ENCODE results near the gene XYLT1. TPM values are rescaled to one million over a fixed set of nuclear protein-coding genes. Genes with fewer than 3 reads are reported as not detected.

Gene XYLT1
- total and polyA plus RNA-seq, 7 donors = 0.67 to 2.5 (median 1.7) TPM

DNA sequence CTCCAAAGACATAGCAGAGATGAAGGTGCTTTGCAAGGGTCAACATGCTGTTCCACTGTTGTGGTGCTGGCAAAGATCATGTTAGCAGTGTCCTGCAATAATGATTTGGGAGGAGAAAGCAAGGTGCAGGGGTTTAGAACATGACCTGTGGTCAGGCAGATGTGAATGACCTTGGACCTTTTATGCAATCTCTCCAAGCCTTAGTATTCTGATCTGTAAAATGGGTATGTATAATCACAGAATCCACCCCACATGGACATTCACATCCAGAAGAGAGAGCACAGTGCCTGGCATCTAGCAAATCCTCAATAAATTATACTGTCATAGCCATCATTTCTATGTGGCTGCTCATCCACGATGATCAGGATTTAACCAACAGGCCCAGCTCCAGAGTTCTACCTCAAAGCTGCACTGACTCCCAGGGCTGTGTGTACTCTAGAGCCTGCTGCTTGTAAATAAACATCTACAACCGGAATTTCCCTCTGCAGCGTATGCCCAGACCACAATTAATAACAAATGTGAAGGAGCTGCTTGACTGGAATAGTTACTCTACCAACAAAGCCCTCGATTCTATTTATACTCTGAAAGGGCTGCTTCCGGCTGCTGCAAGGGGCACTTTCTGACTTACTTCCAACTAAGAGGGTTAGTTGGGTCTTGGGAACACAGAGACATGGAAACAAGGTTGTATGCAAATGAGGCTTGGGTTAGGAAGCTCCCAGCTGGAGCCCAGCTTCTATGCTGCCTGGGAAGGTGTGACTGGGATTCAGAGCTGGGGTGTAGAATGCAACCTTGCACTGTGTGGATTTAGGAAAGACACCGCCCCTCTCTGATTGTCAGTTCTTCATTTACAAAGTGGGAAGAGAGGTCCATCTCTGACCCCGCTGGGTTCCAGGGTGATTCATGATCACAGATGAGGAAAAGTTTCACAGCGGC is 265.2 kb downstream of the XYLT1 start:
- ATAC-seq (no peak), DNase-seq (no peak)
- no peaks in the 10 kb centered on the region for H3K36me3 ChIP-seq (ENCODE audit: insufficient read depth in 1 of 2, low read depth in 1 of 2)
- TF ChIP-seq, protein P1, sequence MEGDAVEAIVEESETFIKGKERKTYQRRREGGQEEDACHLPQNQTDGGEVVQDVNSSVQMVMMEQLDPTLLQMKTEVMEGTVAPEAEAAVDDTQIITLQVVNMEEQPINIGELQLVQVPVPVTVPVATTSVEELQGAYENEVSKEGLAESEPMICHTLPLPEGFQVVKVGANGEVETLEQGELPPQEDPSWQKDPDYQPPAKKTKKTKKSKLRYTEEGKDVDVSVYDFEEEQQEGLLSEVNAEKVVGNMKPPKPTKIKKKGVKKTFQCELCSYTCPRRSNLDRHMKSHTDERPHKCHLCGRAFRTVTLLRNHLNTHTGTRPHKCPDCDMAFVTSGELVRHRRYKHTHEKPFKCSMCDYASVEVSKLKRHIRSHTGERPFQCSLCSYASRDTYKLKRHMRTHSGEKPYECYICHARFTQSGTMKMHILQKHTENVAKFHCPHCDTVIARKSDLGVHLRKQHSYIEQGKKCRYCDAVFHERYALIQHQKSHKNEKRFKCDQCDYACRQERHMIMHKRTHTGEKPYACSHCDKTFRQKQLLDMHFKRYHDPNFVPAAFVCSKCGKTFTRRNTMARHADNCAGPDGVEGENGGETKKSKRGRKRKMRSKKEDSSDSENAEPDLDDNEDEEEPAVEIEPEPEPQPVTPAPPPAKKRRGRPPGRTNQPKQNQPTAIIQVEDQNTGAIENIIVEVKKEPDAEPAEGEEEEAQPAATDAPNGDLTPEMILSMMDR (IDR thresholded peaks at IDR 0.05) = no peak
- WGBS, 3 donors = 71 to 73% (median 72%) methylated on average over 8 of the region's 8 CpGs
- H3K9me3 ChIP-seq = no peaks in the 10 kb centered on the region
- no peak overlapping the region for H3K27ac ChIP-seq
- intact Hi-C loops (cut with DNase I) = no loop called here
- no peaks in the 10 kb centered on the region for H3K4me1 ChIP-seq
- no peak overlapping the region for H3K4me3 ChIP-seq
- no peaks in the 10 kb centered on the region for H3K27me3 ChIP-seq (ENCODE audit: insufficient read depth in 3 of 3, low read length in 2 of 3)

DNA sequence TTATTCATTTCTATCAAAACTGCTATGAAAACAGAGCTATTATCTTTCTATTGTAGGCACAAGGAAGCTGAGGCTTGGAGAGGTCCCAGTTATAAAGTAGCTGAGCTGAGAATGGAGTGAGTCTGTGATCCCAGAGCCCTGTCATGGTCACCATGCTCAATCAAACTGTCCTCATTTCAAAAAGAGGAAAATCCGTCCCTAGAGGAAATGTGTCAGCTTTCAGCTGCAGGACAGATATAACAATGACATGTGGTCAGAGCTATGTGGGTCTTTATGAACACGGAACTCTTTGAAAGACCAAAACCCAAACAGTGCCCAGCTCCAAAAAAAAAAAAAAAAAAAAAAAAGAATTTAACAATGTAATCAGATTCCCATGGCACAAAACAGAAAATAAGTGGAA is 266.1 kb downstream of the XYLT1 start:
- intact Hi-C loops (cut with DNase I) = no loop called here
- no peaks in the 10 kb centered on the region for H3K9me3 ChIP-seq
- ATAC-seq = no peak

DNA sequence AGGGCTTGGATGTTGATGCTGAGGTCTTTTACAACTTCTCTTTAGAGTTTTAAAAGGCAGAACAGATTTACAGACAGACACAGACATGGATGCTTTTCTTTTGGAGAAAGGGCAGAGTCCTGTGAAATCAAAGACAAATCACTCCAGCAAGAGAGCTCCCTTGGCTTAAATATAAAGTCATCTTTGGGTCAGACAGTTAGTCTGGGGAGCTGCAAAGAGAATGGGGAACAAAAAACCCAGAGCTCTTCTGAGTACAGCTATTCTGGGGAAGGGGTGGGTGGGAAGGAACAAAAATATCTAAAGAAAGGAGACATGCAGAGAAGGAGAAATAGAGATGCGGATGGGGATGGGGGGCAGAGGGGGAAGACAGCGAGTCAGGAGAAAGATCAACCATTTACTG is 266.6 kb downstream of the XYLT1 start:
- TF ChIP-seq, protein P1 (IDR thresholded peaks at IDR 0.05) = no peak
- 90 to 100% (median 91%) methylated on average over 2 of the region's 2 CpGs for WGBS, 3 donors
- Histone ChIP-seq H3K9me3 (no peaks in the 10 kb centered on the region), H3K36me3 (ENCODE audit: insufficient read depth in 1 of 2, low read depth in 1 of 2) (no peaks in the 10 kb centered on the region), H3K27me3 (ENCODE audit: insufficient read depth in 3 of 3, low read length in 2 of 3) (no peaks in the 10 kb centered on the region), H3K4me3 (no peak overlapping the region), H3K27ac (no peak overlapping the region), H3K4me1 (no peaks in the 10 kb centered on the region)
- DNase-seq = no peak
- intact Hi-C loops (cut with DNase I) = no loop called here
- no peak for ATAC-seq

More for the DNA sequence above, 266.1 kb downstream of the XYLT1 start:
- Histone ChIP-seq H3K4me1 (no peaks in the 10 kb centered on the region), H3K27ac (no peak overlapping the region), H3K4me3 (no peak overlapping the region), H3K27me3 (ENCODE audit: insufficient read depth in 3 of 3, low read length in 2 of 3) (no peaks in the 10 kb centered on the region), H3K36me3 (ENCODE audit: insufficient read depth in 1 of 2, low read depth in 1 of 2) (no peaks in the 10 kb centered on the region)
- 27 to 40% (median 30%) methylated on average over 2 of the region's 2 CpGs for WGBS, 3 donors
- DNase-seq = no peak
- TF ChIP-seq, protein P1 (IDR thresholded peaks at IDR 0.05) = no peak

DNA sequence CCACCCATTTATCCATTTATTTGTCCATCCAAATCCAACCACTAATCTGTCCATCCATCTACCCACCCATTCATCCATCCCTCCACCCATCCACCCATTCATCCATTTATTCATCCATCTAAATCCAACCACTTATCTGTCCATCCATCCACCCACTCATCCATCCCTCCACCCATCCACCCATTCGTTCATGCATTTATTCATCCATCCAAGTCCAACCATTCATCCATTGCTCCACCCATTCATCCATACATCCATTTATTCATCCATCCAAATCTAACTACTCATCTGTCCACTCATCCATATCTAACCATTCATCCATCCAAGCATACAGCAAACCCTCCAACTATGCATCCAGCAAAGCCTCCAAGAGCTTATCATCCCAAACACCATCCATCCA is 267.3 kb downstream of the XYLT1 start:
- intact Hi-C loops (cut with DNase I) = no loop called here
- no peaks in the 10 kb centered on the region for H3K27me3 ChIP-seq (ENCODE audit: insufficient read depth in 3 of 3, low read length in 2 of 3)
- no peak for ATAC-seq
- no peak overlapping the region for H3K4me3 ChIP-seq
- DNase-seq = no peak
- 87 to 100% (median 90%) methylated on average over 1 of the region's 1 CpG for WGBS, 3 donors
- H3K27ac ChIP-seq = no peak overlapping the region
- TF ChIP-seq, protein P1 (IDR thresholded peaks at IDR 0.05) = no peak
- H3K36me3 ChIP-seq (ENCODE audit: insufficient read depth in 1 of 2, low read depth in 1 of 2) = no peaks in the 10 kb centered on the region
- H3K4me1 ChIP-seq = no peaks in the 10 kb centered on the region
- H3K9me3 ChIP-seq = no peaks in the 10 kb centered on the region

Data from psoas muscle (tissue), 8 donors.